GM21786 (cell line): Measurements from ENCODE around the gene KCNIP1.

ENCODE experiments used
- ATAC-seq: cut with Tn5 transposase; IDR thresholded peaks from one replicate; pipeline ENCODE4 v1.9.1; 2021; ENCODE audit not compliant: unreplicated experiment

Gene KCNIP1

GRCh38 chr5:170639221-170639925 is 135.6 kb downstream of the KCNIP1 start:
- ATAC-seq: no peak

DNA sequence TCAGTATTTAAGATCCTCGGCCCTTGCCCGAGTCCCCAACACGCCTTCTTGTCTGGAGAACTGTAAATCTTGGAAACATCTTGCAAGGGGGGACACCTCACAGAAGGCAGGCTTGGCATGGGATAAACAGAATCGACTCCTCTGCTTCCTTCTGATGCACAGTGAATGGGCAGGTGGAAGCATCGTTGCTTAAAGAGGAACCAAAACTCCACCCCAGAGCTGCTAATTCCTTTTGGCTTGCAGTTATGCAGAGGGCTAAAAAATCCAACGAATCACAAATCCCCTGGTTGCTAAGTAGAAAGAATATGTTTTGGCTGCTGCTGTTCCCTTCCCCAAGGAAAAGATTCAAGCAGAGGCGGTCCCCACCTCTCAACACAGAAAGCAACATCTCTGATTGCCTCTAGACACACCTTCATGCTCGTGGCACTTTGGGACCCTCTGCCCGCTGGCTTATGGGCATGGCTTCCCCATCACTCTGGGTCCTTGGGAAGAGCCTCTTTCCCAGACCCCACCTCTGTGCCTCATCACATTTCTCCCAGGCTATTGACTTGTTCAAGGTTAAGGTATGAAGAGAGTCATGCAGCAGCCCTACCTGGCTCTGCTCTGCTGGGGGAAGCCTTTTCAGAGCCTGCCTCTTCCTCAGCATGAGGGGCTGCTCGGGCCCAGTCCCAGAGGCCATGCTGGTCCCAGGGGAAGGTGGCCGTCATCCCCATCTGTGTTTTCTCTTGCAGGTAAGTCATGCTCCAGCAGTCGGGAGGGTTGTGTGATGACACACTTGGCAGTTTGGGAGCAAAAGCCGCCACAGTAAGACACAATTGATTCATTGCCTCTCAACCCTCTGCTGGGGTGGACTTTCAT is 137.1 kb downstream of the KCNIP1 start:
- no peak for ATAC-seq

- no peak for ATAC-seq
Measured at GRCh38 chr5:170641589-170642031, 137.8 kb downstream of the KCNIP1 start.

GRCh38 chr5:170642066-170642735 is 138.4 kb downstream of the KCNIP1 start:
- no peak for ATAC-seq

DNA sequence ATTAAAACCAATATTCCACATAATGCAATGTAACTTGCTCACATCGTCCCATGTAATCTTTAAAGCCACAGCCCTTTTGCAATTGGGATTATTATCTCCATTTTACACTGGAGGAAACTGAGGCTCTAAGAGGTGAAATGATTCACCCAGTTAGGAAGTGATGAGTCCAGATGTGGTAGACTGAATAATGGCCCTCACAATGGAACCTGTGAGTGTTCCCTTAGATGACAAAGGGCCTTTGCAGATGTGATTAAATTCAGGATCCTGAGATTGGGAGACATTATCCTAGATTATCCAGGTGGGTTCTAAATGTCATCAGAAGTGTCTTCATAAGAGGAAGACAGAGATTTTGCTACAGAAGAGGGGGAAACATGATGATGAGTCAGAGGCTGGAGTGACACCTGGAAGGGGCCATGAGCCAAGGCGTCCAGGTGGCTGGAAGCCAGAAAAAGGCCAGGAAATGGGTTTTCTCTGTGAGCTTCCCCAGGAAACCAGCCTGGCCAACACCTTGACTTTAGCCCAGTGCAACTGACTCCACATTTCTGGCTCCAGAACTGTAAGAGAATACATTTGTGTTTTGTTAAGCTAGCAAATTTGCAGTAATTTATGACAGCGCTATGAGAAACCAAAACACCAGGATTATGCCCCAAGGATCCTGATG is 139.1 kb downstream of the KCNIP1 start:
- no peak for ATAC-seq

GRCh38 chr5:170643591-170643990 is 139.8 kb downstream of the KCNIP1 start:
- no peak for ATAC-seq

- ATAC-seq: no peak
Measured at GRCh38 chr5:170644501-170644900, 140.7 kb downstream of the KCNIP1 start.

- ATAC-seq: no peak
Measured at GRCh38 chr5:170648541-170648940, 144.7 kb downstream of the KCNIP1 start.

GRCh38 chr5:170650850-170651249 is 147.0 kb downstream of the KCNIP1 start:
- no peak for ATAC-seq

- ATAC-seq: no peak
Measured at GRCh38 chr5:170651604-170652277, 147.9 kb downstream of the KCNIP1 start.

- ATAC-seq: no peak
Measured at GRCh38 chr5:170655476-170655875, 151.7 kb downstream of the KCNIP1 start.

DNA sequence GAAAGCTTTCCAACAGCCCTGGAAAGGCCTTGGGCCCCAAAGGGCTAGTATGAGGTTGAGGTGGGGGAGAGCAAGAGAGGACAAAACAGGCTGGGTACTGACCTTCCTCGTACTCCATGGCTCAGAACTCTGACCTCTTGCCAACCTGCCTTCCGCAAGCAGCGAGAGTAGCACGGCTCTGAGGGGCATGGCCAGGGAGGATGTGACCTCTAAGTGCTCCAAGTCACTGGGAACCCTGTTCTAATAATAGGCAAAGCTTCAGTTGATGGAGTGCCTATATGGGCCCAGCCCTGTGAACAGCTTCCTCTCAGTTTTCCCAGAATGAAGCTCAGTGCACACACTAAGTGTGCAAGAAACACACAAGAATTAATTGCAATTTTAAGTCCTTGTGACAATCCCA is 152.1 kb downstream of the KCNIP1 start:
- no peak for ATAC-seq

GRCh38 chr5:170656346-170656745 is 152.5 kb downstream of the KCNIP1 start:
- no peak for ATAC-seq

DNA sequence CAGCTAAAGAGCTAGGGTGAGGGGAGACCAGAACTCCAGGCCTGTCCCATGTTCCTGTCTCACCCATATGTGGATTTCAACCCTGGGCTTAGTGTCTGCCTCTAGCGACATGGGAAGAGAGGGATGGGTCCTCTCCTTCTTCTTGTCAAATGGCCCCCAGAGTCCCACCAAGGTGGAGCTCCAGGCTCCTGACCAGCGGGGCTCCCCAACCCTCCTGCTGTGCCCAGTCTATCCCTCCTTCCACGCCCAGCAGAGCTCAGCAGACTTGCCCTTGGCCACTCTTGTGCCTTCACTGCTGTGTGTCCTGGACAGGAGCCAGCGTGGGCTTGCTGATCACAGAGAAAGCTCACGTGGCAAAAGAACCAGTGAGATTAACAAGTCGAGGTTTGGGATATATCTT is 156.7 kb downstream of the KCNIP1 start:
- no peak for ATAC-seq

GRCh38 chr5:170662966-170663365 is 159.1 kb downstream of the KCNIP1 start:
- no peak for ATAC-seq

- no peak for ATAC-seq
Measured at GRCh38 chr5:170678811-170679210, 175.0 kb downstream of the KCNIP1 start.

- ATAC-seq: no peak
Measured at GRCh38 chr5:170681013-170681433, 177.2 kb downstream of the KCNIP1 start.

- no peak for ATAC-seq
Measured at GRCh38 chr5:170691657-170692056, 187.8 kb downstream of the KCNIP1 start.

DNA sequence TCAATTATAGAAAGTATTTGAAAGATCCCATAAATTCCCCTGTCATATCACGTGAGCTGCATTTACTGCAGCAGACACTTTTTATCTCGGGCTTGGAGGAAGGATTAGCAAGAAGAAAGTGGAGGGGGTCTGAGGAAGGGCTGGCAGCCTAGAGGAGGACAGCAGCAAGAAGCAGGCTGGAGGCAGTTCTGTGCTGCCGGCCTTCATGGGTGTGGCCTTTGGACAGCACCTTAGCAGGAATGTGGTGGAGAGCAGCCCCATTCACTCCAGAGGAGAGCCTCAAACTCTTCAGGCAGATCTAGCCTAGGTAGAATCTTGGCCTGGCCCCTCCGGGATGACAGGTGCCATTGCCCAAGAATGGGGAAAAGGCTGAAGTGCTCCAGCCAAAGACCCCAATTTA is 189.9 kb downstream of the KCNIP1 start:
- ATAC-seq: no peak

DNA sequence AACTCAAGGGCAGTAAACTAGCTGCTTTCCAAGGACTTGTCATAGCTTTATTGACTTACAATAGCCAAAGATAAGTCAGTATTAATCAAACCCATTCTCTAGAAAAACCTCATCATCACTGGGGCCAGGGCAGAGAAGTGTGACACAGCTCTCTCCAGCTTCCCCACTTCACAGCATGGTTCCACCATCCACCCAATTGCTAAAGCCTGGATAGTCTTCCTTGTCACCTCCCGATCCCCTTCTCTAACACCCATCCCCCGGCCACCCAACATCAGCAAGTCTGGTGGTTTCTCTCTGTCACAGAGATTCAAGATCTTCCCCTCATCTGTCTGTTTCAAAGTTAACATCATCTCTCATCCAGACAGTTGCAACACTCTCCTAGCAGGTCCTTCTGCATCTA is 191.1 kb downstream of the KCNIP1 start:
- ATAC-seq: no peak

DNA sequence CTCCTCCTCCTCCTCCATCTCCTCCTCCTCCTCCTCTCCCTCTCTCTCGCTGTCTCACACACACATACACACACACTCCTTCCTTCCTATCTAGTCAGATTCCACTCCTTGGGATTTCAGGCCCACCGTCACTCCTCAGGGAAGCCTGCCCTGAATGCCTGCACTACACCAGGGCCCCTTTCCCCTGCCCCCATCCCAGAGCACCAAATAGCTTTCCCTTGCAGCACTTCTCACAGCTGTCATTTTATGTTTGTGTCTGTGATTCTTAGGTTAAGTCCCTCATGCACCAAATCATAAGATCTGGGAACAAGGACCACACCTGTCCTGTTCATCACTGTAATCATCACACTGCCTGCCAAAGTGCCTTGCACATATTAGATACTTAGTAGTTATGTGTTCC is 193.2 kb downstream of the KCNIP1 start:
- no peak for ATAC-seq
